Stomach (tissue), 9 donors: ENCODE measurements around the gene SNX21. TPM values are rescaled to one million over a fixed set of nuclear protein-coding genes. Genes with fewer than 3 reads are reported as not detected.

Experiments
- DNase-seq, 2 donors: peaks; one replicate each; pipeline versions ENCODE4 v3.0.0 to v3.0.0-alpha.2; 2013 to 2019
- H3K27ac ChIP-seq, 5 donors: fragments of 200-600 bp in 4 of 5; sonication (generic) in 4 of 5; one replicate each; pipeline ENCODE4 v1.5.1; 2013 to 2019; ENCODE audit warnings: mild to moderate bottlenecking in 1 of 5, moderate library complexity in 1 of 5
- H3K27me3 ChIP-seq, 3 donors: fragments of 200-600 bp; sonication (generic); one replicate each; pipeline ENCODE4 v1.5.1; 2017 to 2019; ENCODE audit warnings: mixed run types in 1 of 3
- H3K36me3 ChIP-seq, 4 donors: fragments of 200-600 bp; sonication (generic); 1 replicate in 3 of 4; 2 replicates in 1 of 4; pipeline ENCODE4 v1.5.1; 2016 to 2019
- H3K4me1 ChIP-seq, 4 donors: fragments of 200-600 bp; sonication (generic); one replicate each; pipeline ENCODE4 v1.5.1; 2016 to 2019
- H3K4me3 ChIP-seq, 4 donors: fragments of 200-600 bp; sonication (generic) in 3 of 4; one replicate each; pipeline ENCODE4 v1.5.1; 2016 to 2019; ENCODE audit warnings: mild to moderate bottlenecking in 1 of 4
- H3K9me3 ChIP-seq, 4 donors: fragments of 200-600 bp; sonication (generic); one replicate each; pipeline ENCODE4 v1.5.1; 2016 to 2019
- CTCF ChIP-seq, 7 experiments: fragments of 450-650 bp in 4 of 7; fragments of 200-600 bp in 3 of 7; sonication (generic) in 3 of 7; IDR thresholded peaks; one replicate each; pipeline ENCODE4 v1.5.1; 2016 to 2019; ENCODE audit warnings: antibody characterized with exemption in 7 of 7, control low read depth in 2 of 7, mild to moderate bottlenecking in 1 of 7
- EP300 ChIP-seq: sonication (generic); formaldehyde crosslinking; IDR thresholded peaks from one replicate; pipeline ENCODE4 v1.6.1; 2017; ENCODE audit warnings: antibody characterized with exemption
- POLR2A ChIP-seq, 4 donors: fragments of 450-650 bp; IDR thresholded peaks; one replicate each; pipeline ENCODE4 v1.6.1; 2016; ENCODE audit warnings: antibody characterized with exemption in 4 of 4, control low read depth in 2 of 4, mild to moderate bottlenecking in 1 of 4, moderate library complexity in 1 of 4
- POLR2AphosphoS5 ChIP-seq, 3 donors: sonication (generic); formaldehyde crosslinking; IDR thresholded peaks; one replicate each; pipeline ENCODE4 v1.6.1; 2016; ENCODE audit warnings: antibody characterized with exemption in 3 of 3
- WGBS, 5 donors: extraction: QIAGEN DNeasy Blood & Tissue Kit in 3 of 5; methylation state at CpG; one replicate each; pipeline versions ENCODE4 v1.1.5 to v1.1.7; 2013 to 2018; 5-methylcytosine and 5-hydroxymethylcytosine counted together
- intact Hi-C: fragments of 100-400 bp; cut with DNase I; formaldehyde crosslinking; loops from one replicate; pipeline ENCODE4 v1.15.1; 2023; ENCODE audit warnings: low total_unique reads
- polyA plus RNA-seq, 3 donors: library from polyadenylated mRNA; stranded (reverse); fragments of 200-250 nt; gene quantifications; one replicate each; pipeline ENCODE4 v1.2.3, GENCODE V29; 2013
- total RNA-seq, 5 donors: library from RNA; depleted of rRNA; stranded (reverse); fragments of >200 nt; gene quantifications; one replicate each; pipeline versions ENCODE4 v1.1.0 to v1.2.3, GENCODE V29; 2014 to 2016
- donor health status: healthy with polysubstance abuse.
- donor health status: Bipolar disorder and iron deficiency.
- donor health status: healthy.

SNX21 gene
- total and polyA plus RNA-seq, 8 donors = 15.2 to 120 (median 24.4) TPM

- Histone ChIP-seq H3K27ac (peak overlapping the region in 4 of 5 donors; percentile 22 to 54 (median 40)), H3K9me3 (no peaks in the 10 kb centered on the region), H3K4me3 (no peak overlapping the region), H3K27me3 (no peaks in the 10 kb centered on the region), H3K36me3 (peaks cover 53 to 72% (median 66%) of the 10 kb centered on the region in 4 donors), H3K4me1 (peaks cover 8 to 19% (median 11%) of the 10 kb centered on the region in 4 donors)
- intact Hi-C loops = no loop called here
- 28 to 35% (median 33%) methylated on average over 4 of the region's 4 CpGs for WGBS, 5 donors
- DNase-seq = peak; percentile 67 to 80
- TF ChIP-seq POLR2AphosphoS5 (IDR thresholded peaks at IDR 0.05) (peak in 1 of 3 donors; percentile 28), CTCF (IDR thresholded peaks at IDR 0.05) (peak in 5 of 7 experiments; percentile 37 to 63 (median 59)), POLR2A (IDR thresholded peaks at IDR 0.05) (no peak), EP300 (no peak)
Observed at GRCh38 chr20:45798935-45799642, 34.5 kb upstream of the SNX21 start.

- whole genome bisulfite sequencing, 5 donors = 87 to 93% (median 90%) methylated on average over 7 of the region's 7 CpGs
- Histone ChIP-seq H3K4me3 (no peak overlapping the region), H3K36me3 (peaks cover 58 to 72% (median 67%) of the 10 kb centered on the region in 4 donors), H3K27ac (no peak overlapping the region), H3K27me3 (no peaks in the 10 kb centered on the region), H3K9me3 (no peaks in the 10 kb centered on the region), H3K4me1 (peaks cover 8 to 15% (median 11%) of the 10 kb centered on the region in 4 donors)
- no peak for TF ChIP-seq POLR2AphosphoS5 (IDR thresholded peaks at IDR 0.05)
- TF ChIP-seq POLR2A (IDR thresholded peaks at IDR 0.05) = no peak
- no peak for TF ChIP-seq EP300
- no peak for TF ChIP-seq CTCF (IDR thresholded peaks at IDR 0.05)
- intact Hi-C loops = no loop called here
- DNase-seq = no peak
Observed at GRCh38 chr20:45801851-45802250, 31.7 kb upstream of the SNX21 start.

GRCh38 chr20:45810191-45810970 lies 23.2 kb upstream of the SNX21 start:
- Histone ChIP-seq H3K27ac (no peak overlapping the region), H3K9me3 (no peaks in the 10 kb centered on the region), H3K4me1 (peaks cover 6 to 28% (median 13%) of the 10 kb centered on the region in 4 donors), H3K27me3 (no peaks in the 10 kb centered on the region), H3K4me3 (no peak overlapping the region), H3K36me3 (peaks cover 53 to 63% (median 62%) of the 10 kb centered on the region in 4 donors)
- WGBS, 5 donors = 91 to 96% (median 95%) methylated on average over 8 of the region's 8 CpGs
- no peak for DNase-seq
- intact Hi-C loops = loop anchor here (10.0 kb wide), 1 partner anchor 154 kb away; no protein-coding TSS in a partner anchor
- TF ChIP-seq CTCF (IDR thresholded peaks at IDR 0.05) (no peak), EP300 (no peak), POLR2AphosphoS5 (IDR thresholded peaks at IDR 0.05) (no peak), POLR2A (IDR thresholded peaks at IDR 0.05) (no peak)
